Spinal cord (tissue), 10 donors: ENCODE measurements around the gene LGALSL. TPM values are rescaled to one million over a fixed set of nuclear protein-coding genes. Genes with fewer than 3 reads are reported as not detected.
A peak's percentile ranks its signal among the peaks of the same experiment; 100 is the strongest.

Experiments
- DNase-seq, 6 donors: peaks; one replicate each; pipeline versions ENCODE4 v3.0.0 to v3.0.0-alpha.2; 2013 to 2015; ENCODE audit warnings: low spot score in 6 of 6, low read depth in 4 of 6
- H3K27ac ChIP-seq: one replicate; pipeline ENCODE4 v1.5.1; 2013; ENCODE audit warnings: low read depth, low read length, control low read depth
- H3K27me3 ChIP-seq: one replicate; pipeline ENCODE4 v1.6.1; 2013; ENCODE audit warnings: low read length; ENCODE audit not compliant: control insufficient read depth, insufficient read depth
- H3K36me3 ChIP-seq: one replicate; pipeline ENCODE4 v1.6.1; 2013; ENCODE audit warnings: low read length; ENCODE audit not compliant: control insufficient read depth, insufficient read depth
- H3K4me1 ChIP-seq: one replicate; pipeline ENCODE4 v1.6.1; 2013; ENCODE audit warnings: low read length; ENCODE audit not compliant: control insufficient read depth, insufficient read depth
- H3K4me3 ChIP-seq: one replicate; pipeline ENCODE4 v1.5.1; 2013; ENCODE audit warnings: low read depth, low read length, control low read depth
- H3K9me3 ChIP-seq: one replicate; pipeline ENCODE4 v1.6.1; 2013; ENCODE audit warnings: low read length; ENCODE audit not compliant: control insufficient read depth, insufficient read depth
- WGBS: methylation state at CpG from one replicate; pipeline ENCODE4 v1.1.5; 2013; ENCODE audit warnings: missing lambda C conversion rate; ENCODE audit not compliant: insufficient coverage; 5-methylcytosine and 5-hydroxymethylcytosine counted together
- polyA plus RNA-seq, 2 donors: library from polyadenylated mRNA; unstranded; fragments of 120-200 nt; gene quantifications; one replicate each; pipeline ENCODE4 v1.2.1, GENCODE V29; 2013; ENCODE audit not compliant: insufficient read length in 2 of 2
- total RNA-seq, 2 donors: library from RNA; depleted of rRNA in 1 of 2; stranded (reverse); fragments of 120-200 nt in 1 of 2; fragments of >200 nt in 1 of 2; gene quantifications; one replicate each; pipeline versions ENCODE4 v1.2.3 to v1.2.4, GENCODE V29; 2013 to 2014
- donor health status: healthy.

LGALSL gene
- total and polyA plus RNA-seq, 4 donors, result 19.8 to 50.2 (median 38.5) TPM

DNA sequence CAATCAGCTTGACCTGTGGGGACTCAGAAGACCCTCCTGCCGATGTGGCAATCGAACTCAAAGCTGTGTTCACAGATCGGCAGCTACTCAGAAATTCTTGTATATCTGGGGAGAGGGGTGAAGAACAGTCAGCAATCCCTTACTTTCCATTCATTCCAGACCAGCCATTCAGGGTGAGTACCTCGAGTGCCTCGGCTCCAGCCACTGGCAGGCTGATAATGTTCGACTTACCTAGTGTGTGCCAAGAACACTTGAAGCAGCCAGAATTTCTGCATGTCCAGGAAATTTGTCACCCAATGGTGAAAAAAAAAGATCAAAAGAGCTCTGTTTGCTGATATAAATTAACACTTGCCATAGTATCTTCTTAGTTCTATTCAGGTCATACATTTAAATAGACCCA, 2.3 kb downstream of the LGALSL start:
- H3K4me1 ChIP-seq, result peaks cover 23% of the 10 kb centered on the region
- DNase-seq, result peak in 1 of 6 donors; percentile 24
- WGBS, result 42% methylated on average over 2 of the region's 6 CpGs
- H3K27ac ChIP-seq, result no peak overlapping the region
- H3K27me3 ChIP-seq, result no peaks in the 10 kb centered on the region
- no peak overlapping the region for H3K4me3 ChIP-seq
- H3K36me3 ChIP-seq, result peaks cover 6% of the 10 kb centered on the region
- no peaks in the 10 kb centered on the region for H3K9me3 ChIP-seq

DNA sequence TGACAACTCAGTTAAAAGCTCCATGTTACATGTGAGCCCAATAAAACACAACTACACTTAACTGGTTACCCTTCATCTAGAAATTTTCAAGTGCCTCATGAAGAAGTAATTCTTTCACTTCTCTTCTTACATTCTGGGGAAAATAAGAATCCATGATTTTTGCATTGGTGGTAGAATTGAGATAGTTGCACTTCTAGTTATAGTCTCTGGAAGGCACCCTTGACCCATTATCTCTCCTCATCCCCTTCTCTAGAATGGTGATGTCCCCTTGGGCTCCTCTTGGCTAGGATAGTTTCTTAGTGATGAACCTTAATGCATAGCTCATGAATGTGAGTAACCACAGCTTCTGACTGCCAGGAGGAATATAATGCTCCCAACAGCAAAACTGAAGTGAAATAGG, 3.6 kb downstream of the LGALSL start:
- Histone ChIP-seq H3K36me3 (peaks cover 6% of the 10 kb centered on the region), H3K4me3 (no peak overlapping the region), H3K4me1 (peaks cover 23% of the 10 kb centered on the region), H3K9me3 (no peaks in the 10 kb centered on the region), H3K27me3 (no peaks in the 10 kb centered on the region), H3K27ac (no peak overlapping the region)
- no peak for DNase-seq

DNA sequence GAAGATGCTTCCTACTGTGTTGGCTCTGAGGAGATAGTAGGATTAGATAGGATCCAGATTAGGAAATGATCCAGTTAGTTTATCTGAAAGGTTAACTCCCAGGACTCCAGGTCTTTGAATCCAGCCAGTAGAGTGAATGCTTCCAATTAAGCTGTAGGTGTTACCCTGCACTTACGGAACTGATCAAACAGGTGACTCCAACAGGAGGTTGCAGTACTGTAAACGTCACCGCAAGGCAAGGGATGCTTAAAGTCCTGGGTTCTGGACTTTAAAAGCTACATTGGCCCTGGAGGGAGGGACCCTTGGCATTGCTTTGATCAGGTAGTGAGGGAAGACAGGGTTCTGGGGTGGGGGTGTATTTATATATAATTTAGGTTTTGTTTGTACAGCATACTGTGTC, 5.6 kb downstream of the LGALSL start:
- Histone ChIP-seq H3K27ac (no peak overlapping the region), H3K36me3 (peaks cover 6% of the 10 kb centered on the region), H3K4me1 (peaks cover 12% of the 10 kb centered on the region), H3K27me3 (no peaks in the 10 kb centered on the region), H3K4me3 (no peak overlapping the region), H3K9me3 (no peaks in the 10 kb centered on the region)
- WGBS, result 93% methylated on average over 3 of the region's 3 CpGs
- no peak for DNase-seq

DNA sequence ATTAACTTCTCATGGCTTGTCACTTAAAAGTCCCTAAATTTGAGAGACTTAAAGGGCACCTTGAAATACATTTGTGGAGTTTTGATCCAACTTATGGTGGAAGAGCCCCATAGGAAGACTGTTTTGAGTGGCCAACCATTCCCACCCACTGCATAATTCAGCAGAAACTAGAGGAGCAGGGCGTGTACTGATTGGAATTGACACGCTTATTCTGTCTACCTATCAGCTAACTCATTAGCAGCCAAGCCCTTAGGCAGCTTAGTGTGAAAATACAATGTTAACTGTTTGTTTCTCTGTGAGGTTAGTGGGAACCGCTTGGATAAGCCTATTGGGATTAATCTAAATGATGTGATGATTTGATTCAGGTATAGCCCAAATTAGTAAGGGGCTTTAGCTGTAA, 6.4 kb downstream of the LGALSL start:
- H3K27me3 ChIP-seq, result no peaks in the 10 kb centered on the region
- no peak for DNase-seq
- peaks cover 6% of the 10 kb centered on the region for H3K4me1 ChIP-seq
- H3K4me3 ChIP-seq, result no peak overlapping the region
- H3K36me3 ChIP-seq, result peaks cover 6% of the 10 kb centered on the region
- H3K9me3 ChIP-seq, result no peaks in the 10 kb centered on the region
- H3K27ac ChIP-seq, result no peak overlapping the region
- no CpG with 5 or more reads among the region's 3 CpGs for WGBS

DNA sequence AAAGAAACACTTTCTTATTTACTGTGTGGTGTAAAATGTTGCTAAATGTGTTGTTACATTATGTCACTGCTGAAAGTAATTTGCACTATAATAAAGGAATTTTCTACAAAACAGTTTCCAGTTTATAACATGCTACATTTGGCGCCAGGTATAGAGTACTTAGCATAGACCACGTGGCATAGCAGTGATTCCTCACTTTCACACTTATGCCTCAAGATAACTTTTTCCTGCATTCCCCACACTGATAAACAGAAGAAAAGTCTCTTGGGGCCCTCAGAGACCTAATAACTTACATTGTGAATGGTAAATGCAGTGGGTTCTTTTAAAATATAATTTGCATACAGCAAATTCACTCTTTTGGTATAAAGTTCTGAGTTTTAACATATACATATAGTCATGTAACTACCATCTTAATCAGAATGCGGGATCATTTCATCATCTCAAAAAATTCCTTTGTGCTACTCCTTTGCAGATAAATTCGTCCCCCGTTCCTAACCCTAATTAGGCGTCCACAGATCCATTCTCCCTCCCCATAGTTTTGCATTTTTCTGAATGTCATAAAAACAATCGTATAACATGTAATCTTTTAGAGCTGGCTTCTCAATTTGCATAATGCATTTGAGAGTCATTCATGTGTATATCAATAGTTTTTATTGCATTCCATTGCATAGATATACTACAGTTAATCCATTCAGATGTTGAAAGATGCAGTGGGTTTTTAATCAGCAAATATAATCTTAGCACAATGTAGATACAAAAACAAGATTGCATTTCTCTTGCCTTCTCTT, 7.5 kb downstream of the LGALSL start:
- Histone ChIP-seq H3K4me1 (no peaks in the 10 kb centered on the region), H3K27me3 (no peaks in the 10 kb centered on the region), H3K4me3 (no peak overlapping the region), H3K9me3 (no peaks in the 10 kb centered on the region), H3K36me3 (peaks cover 6% of the 10 kb centered on the region), H3K27ac (no peak overlapping the region)
- 53% methylated on average over 3 of the region's 7 CpGs for WGBS
- DNase-seq, result peak in 1 of 6 donors; percentile 69

DNA sequence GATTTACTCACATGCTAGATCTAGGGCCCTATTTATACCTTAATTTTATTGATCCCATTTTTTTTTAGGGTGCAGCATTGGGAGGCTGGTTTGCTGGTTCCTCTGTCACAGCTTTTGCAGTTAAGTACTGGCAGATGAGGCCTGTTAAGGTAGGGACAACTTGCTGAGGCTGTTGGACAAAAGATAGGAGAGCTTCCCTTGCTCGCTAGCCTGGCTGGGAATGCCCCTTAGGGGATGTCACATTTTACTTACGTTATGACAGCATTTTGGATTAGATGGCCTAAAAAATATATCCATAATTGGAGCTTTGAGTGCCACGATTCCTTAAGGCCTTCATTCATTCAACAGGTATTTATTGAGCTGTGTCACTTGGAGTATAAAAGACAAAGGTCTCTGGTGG, 8.2 kb downstream of the LGALSL start:
- H3K4me1 ChIP-seq, result no peaks in the 10 kb centered on the region
- no peak overlapping the region for H3K4me3 ChIP-seq
- no CpG with 5 or more reads among the region's 3 CpGs for WGBS
- peaks cover 2% of the 10 kb centered on the region for H3K36me3 ChIP-seq
- no peaks in the 10 kb centered on the region for H3K9me3 ChIP-seq
- no peak overlapping the region for H3K27ac ChIP-seq
- H3K27me3 ChIP-seq, result no peaks in the 10 kb centered on the region
- DNase-seq, result no peak

DNA sequence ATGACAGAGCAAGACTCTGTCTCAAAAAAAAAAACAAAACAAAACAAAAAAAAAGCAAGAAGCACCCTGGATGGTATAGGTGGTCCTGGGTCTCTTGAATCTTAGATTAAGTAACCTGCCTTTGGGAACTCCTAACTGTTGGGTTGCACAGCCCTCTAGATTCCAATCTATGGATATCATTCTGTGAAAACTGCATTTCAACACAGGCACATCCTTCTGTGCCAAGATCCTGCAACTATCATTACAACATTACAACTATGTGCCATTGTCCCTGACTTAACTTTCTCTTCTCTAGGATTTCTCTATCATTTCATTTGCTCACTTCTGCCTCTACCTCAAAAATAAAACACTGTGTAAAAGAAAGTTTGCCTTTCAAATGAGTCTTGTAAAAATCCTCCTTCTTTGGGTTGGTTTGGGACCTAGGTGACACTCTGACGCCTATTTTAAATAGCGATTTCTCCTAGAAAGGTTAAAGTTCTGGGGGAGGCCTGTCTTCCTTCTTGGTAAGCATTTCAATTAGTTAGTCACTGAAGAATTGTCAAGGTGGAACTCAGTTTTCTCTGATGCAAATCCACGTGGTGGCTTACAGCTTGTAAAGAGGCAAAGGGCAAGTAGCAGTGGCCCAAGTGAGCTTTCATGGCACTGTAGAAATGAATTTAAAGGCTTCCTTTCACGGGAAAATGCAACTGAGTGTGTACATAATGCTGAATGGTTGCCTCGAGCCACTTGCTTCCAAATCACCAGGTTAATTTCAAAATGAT, 9.2 kb downstream of the LGALSL start:
- Histone ChIP-seq H3K27me3 (no peaks in the 10 kb centered on the region), H3K27ac (no peak overlapping the region), H3K9me3 (no peaks in the 10 kb centered on the region), H3K36me3 (no peaks in the 10 kb centered on the region), H3K4me1 (no peaks in the 10 kb centered on the region), H3K4me3 (no peak overlapping the region)
- 25% methylated on average over 2 of the region's 5 CpGs for WGBS
- no peak for DNase-seq

DNA sequence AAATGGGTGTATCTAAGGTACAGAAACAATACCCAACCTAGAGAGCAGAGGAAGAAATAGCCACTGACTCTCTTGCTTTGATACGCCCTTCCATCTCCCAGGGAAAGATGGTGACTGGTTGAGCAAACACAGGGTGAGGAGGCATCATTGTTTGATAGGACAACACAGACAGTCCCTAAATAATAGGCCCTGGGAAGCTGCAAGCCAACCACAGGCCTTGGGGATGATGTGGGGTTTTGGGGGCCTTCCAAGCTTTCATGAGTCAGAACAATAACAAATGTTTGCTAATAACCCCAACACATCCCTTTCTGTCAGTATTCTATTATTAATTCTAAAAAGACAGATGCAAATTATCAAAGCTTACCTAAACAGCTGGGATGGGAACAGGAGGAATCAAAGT, 9.8 kb downstream of the LGALSL start:
- Histone ChIP-seq H3K36me3 (no peaks in the 10 kb centered on the region), H3K27me3 (no peaks in the 10 kb centered on the region), H3K4me1 (no peaks in the 10 kb centered on the region), H3K4me3 (no peak overlapping the region), H3K27ac (no peak overlapping the region), H3K9me3 (no peaks in the 10 kb centered on the region)
- WGBS, result no CpG with 5 or more reads among the region's 1 CpG
- no peak for DNase-seq

DNA sequence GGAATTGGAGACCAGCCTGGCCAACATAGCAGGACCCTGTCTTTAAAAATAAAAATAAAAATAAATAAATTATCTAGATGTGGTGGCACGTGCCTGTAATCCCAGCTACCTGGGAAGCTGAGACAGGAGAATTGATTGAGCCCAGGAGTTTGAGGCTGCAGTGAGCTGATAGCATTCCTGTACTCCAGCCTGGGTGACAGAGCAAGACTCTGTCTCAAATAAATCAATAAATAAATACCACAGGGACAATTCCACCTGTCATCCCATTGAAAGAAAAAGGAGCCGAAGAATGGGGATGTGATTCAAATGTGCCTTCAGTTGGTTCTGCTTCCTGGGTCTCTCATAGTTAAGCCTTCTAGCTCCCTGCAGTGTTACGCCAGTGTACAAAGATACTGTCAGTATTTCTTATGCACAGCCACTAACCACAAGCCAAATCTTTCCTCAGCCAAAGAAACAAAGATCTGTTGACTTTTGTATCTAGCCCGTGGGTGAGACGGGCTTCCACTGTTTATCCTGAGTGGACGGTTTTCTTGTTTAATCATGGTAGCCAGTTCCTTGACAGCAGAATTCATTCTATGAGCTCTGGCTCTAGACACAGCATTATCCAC, 12.6 kb downstream of the LGALSL start:
- H3K27ac ChIP-seq, result no peak overlapping the region
- peak in 1 of 6 donors; percentile 26 for DNase-seq
- H3K9me3 ChIP-seq, result no peaks in the 10 kb centered on the region
- H3K4me3 ChIP-seq, result no peak overlapping the region
- 27% methylated on average over 2 of the region's 6 CpGs for WGBS
- H3K27me3 ChIP-seq, result no peaks in the 10 kb centered on the region
- H3K4me1 ChIP-seq, result no peaks in the 10 kb centered on the region
- no peaks in the 10 kb centered on the region for H3K36me3 ChIP-seq
